A549 (cell line): Measurements from ENCODE around the gene GALNT15. TPM values are rescaled to one million over a fixed set of nuclear protein-coding genes. Genes with fewer than 3 reads are reported as not detected.
A peak's percentile ranks its signal among the peaks of the same experiment; 100 is the strongest.

ENCODE experiments used
- ATAC-seq, 2 experiments: fragments of 200-7000 bp in 1 of 2; fragments of >200 bp in 1 of 2; cut with Nextera tagmentation in 1 of 2; cut with Tn5 transposase in 1 of 2; 3 replicates each; pipeline versions ENCODE4 v1.8.0 to v1.9.1; 2018 to 2020; ENCODE audit warnings: mild to moderate bottlenecking in 1 of 2, moderate library complexity in 1 of 2
- CTCF ChIA-PET: fragments of 300-600 bp; sonication (Branson Sonifier 250); formaldehyde crosslinking; extraction: SDS; loops from one replicate; lab custom pipeline; 2021; ENCODE audit warnings: antibody characterized with exemption, inconsistent platforms; lab: Yijun Ruan, JAX
- POLR2A ChIA-PET: fragments of 350-600 bp; formaldehyde crosslinking; extraction: SDS; loops from one replicate; lab custom pipeline; 2021; ENCODE audit warnings: antibody characterized with exemption, inconsistent platforms; lab: Yijun Ruan, JAX
- DNase-seq, 2 experiments: peaks; one replicate each; pipeline versions ENCODE4 v3.0.0 to v3.0.0-alpha.2; 2011 to 2016; ENCODE audit warnings: low read depth in 1 of 2, low spot score in 1 of 2
- FAIRE-seq: peaks from 2 replicates; lab custom pipeline; 2011; peaks lifted over from hg19 to GRCh38; lab: Jason Lieb, UNC
- H3K27ac ChIP-seq, 2 experiments: fragments of >200 bp; sonication (Bioruptor Twin); formaldehyde crosslinking; 3 replicates each; pipeline ENCODE4 v1.5.1; 2016 to 2017
- H3K4me1 ChIP-seq: fragments of >200 bp; sonication (Bioruptor Twin); formaldehyde crosslinking; 3 replicates; pipeline ENCODE4 v1.6.1; 2016
- H3K4me2 ChIP-seq: fragments of >200 bp; sonication (Bioruptor Twin); formaldehyde crosslinking; 3 replicates; pipeline ENCODE4 v1.6.1; 2016
- H3K4me3 ChIP-seq: fragments of >200 bp; sonication (Bioruptor Twin); formaldehyde crosslinking; 3 replicates; pipeline ENCODE4 v1.5.1; 2016
- H3K9me3 ChIP-seq: fragments of >200 bp; sonication (Bioruptor Twin); formaldehyde crosslinking; 3 replicates; pipeline ENCODE4 v1.6.1; 2016
- BHLHE40 ChIP-seq: IDR thresholded peaks from 2 replicates; pipeline ENCODE4 v1.6.1; 2012; ENCODE audit warnings: low read depth, low read length, inconsistent platforms
- CBX2 ChIP-seq: fragments of 200-600 bp; sonication (generic); IDR thresholded peaks from 2 replicates; pipeline ENCODE4 v1.6.1; 2016; ENCODE audit warnings: low read depth, mild to moderate bottlenecking, borderline replicate concordance
- CBX8 ChIP-seq: fragments of 200-600 bp; sonication (generic); IDR thresholded peaks from 2 replicates; pipeline ENCODE4 v1.6.1; 2016
- CEBPB ChIP-seq, 2 experiments: fragments of >200 bp in 1 of 2; sonication (Bioruptor Twin) in 1 of 2; formaldehyde crosslinking in 1 of 2; IDR thresholded peaks; 2 replicates each; pipeline ENCODE4 v1.6.1; 2012 to 2016
- CHD2 ChIP-seq: fragments of 150-350 bp; IDR thresholded peaks from 2 replicates; pipeline ENCODE4 v1.6.1; 2014; ENCODE audit warnings: low read length; ENCODE audit not compliant: partially characterized antibody
- EP300 ChIP-seq, 2 experiments: fragments of >200 bp; sonication (Bioruptor Twin); formaldehyde crosslinking; IDR thresholded peaks; 2 replicates in 1 of 2; 3 replicates in 1 of 2; pipeline ENCODE4 v1.6.1; 2016 to 2017
- FOSL2 ChIP-seq, 2 experiments: fragments of 450-650 bp in 1 of 2; fragments of >200 bp in 1 of 2; sonication (Bioruptor Twin) in 1 of 2; formaldehyde crosslinking; IDR thresholded peaks; 2 replicates each; pipeline versions ENCODE4 v1.5.0 to v1.6.1; 2016 to 2020; ENCODE audit warnings: mild to moderate bottlenecking in 1 of 2, moderate library complexity in 1 of 2
- NFE2L2 ChIP-seq: fragments of 150-350 bp; conservative IDR thresholded peaks from 2 replicates; pipeline ENCODE4 v1.6.1; 2014; ENCODE audit warnings: low read length
- NPAS2 ChIP-seq: fragments of 250-450 bp; sonication (Bioruptor Pico); IDR thresholded peaks from 2 replicates; pipeline ENCODE4 v1.8.0; 2022; ENCODE audit warnings: mild to moderate bottlenecking, moderate library complexity, borderline replicate concordance
- POLR2A ChIP-seq: IDR thresholded peaks from 2 replicates; pipeline ENCODE4 v1.6.1; 2012; ENCODE audit warnings: mild to moderate bottlenecking, low read length
- POLR2AphosphoS2 ChIP-seq: conservative IDR thresholded peaks from 2 replicates; pipeline ENCODE4 v1.6.1; 2012; ENCODE audit warnings: low read length, improper control_type of control experiment, inconsistent platforms
- RCOR1 ChIP-seq: fragments of 150-350 bp; IDR thresholded peaks from 2 replicates; pipeline ENCODE4 v1.6.1; 2014; ENCODE audit warnings: antibody characterized with exemption, low read length, low read depth
- SMC3 ChIP-seq: fragments of >200 bp; sonication (Bioruptor Twin); formaldehyde crosslinking; IDR thresholded peaks from 3 replicates; pipeline ENCODE4 v1.6.1; 2018; ENCODE audit warnings: inconsistent platforms
- ZC3H11A ChIP-seq: fragments of 450-650 bp; IDR thresholded peaks from 2 replicates; pipeline ENCODE4 v1.6.1; 2014; ENCODE audit warnings: antibody characterized with exemption, mild to moderate bottlenecking
- ZSCAN20 ChIP-seq: fragments of 250-450 bp; sonication (Bioruptor Pico); IDR thresholded peaks from 2 replicates; pipeline ENCODE4 v1.8.0; 2022; ENCODE audit warnings: mild to moderate bottlenecking, moderate library complexity
- WGBS: methylation state at CpG from one replicate; pipeline ENCODE4 v1.1.6; 2017; ENCODE audit errors: missing lambda C conversion rate; 5-methylcytosine and 5-hydroxymethylcytosine counted together
- polyA plus RNA-seq, 4 experiments: library from polyadenylated mRNA; depleted of rRNA in 3 of 4; stranded (reverse); fragments of >200 nt; fragmentation: RNase III in 1 of 4; extraction: RNeasy Plus Mini Kit Qiagen cat#74134 plus additional on column Dnase treatment in 1 of 4; gene quantifications; 2 replicates in 3 of 4; 3 replicates in 1 of 4; pipeline ENCODE4 v1.2.3, GENCODE V29; 2011 to 2017
- TF ChIP-seq, protein P1 (sequence below): fragments of 450-650 bp; IDR thresholded peaks from 2 replicates; pipeline ENCODE4 v1.6.1; 2014; ENCODE audit warnings: antibody characterized with exemption
- TF ChIP-seq, protein P2 (sequence below): fragments of >200 bp; sonication (Bioruptor Twin); formaldehyde crosslinking; IDR thresholded peaks from 3 replicates; pipeline ENCODE4 v1.6.1; 2016
- TF ChIP-seq, protein P3 (sequence below): IDR thresholded peaks from 2 replicates; pipeline ENCODE4 v1.6.1; 2012
- TF ChIP-seq, protein P4 (sequence below): IDR thresholded peaks from 2 replicates; pipeline ENCODE4 v1.6.1; 2012

Gene GALNT15
- polyA plus RNA-seq, 2 of the 4 experiments (the other 2 are of a cell fraction), result 0.04 TPM; not detected in 1

DNA sequence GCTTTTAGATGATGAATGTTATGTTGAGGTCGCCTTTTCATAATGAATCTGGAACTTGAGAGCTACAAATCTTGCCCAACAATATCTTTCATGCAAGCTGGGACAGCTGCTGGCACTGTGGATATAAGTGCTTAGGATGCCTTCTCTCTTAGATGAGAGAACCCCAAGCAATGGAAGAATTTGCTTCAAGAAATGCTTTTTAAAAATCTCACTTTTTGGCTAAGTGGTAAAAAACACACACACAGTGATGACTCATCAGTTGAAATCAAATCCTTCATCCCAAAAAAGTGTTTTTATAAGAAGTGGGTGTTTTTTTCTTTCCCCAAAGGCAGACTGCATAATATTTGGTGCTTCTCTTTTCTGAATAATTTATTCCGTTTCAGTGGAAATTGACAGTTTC lies 38.4 kb upstream of the GALNT15 start:
- DNase-seq, result no peak
- Histone ChIP-seq H3K4me1 (no peaks in the 10 kb centered on the region), H3K4me3 (no peak overlapping the region), H3K9me3 (no peaks in the 10 kb centered on the region; the same call in 2 of the 3 replicates), H3K27ac (0 out of 6 replicates have a peak overlapping the region, but pooled peaks of 1 of the 2 experiments have one; percentile 11), H3K4me2 (no peak overlapping the region)
- ATAC-seq, result no peak
- no peak for FAIRE-seq
- WGBS, result 75% methylated on average over 2 of the region's 2 CpGs
- ChIA-PET CTCF (interaction anchor here (1.3 to 1.5 kb wide), 4 partner anchors 18 to 79 kb away, joined by 3 read pairs; no protein-coding TSS in a partner anchor), POLR2A (no interaction called here)
- TF ChIP-seq EP300 (IDR thresholded peaks at IDR 0.05) (no peak), ZC3H11A (no peak), FOSL2 (IDR thresholded peaks at IDR 0.05) (no peak), FOSL2 (CRISPR knock-in tag; IDR thresholded peaks at IDR 0.05) (peak; percentile 84), POLR2AphosphoS2 (no peak)
- TF ChIP-seq, protein P1, sequence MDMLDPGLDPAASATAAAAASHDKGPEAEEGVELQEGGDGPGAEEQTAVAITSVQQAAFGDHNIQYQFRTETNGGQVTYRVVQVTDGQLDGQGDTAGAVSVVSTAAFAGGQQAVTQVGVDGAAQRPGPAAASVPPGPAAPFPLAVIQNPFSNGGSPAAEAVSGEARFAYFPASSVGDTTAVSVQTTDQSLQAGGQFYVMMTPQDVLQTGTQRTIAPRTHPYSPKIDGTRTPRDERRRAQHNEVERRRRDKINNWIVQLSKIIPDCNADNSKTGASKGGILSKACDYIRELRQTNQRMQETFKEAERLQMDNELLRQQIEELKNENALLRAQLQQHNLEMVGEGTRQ, result no peak
- TF ChIP-seq, protein P2, sequence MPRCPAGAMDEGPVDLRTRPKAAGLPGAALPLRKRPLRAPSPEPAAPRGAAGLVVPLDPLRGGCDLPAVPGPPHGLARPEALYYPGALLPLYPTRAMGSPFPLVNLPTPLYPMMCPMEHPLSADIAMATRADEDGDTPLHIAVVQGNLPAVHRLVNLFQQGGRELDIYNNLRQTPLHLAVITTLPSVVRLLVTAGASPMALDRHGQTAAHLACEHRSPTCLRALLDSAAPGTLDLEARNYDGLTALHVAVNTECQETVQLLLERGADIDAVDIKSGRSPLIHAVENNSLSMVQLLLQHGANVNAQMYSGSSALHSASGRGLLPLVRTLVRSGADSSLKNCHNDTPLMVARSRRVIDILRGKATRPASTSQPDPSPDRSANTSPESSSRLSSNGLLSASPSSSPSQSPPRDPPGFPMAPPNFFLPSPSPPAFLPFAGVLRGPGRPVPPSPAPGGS, result no peak

DNA sequence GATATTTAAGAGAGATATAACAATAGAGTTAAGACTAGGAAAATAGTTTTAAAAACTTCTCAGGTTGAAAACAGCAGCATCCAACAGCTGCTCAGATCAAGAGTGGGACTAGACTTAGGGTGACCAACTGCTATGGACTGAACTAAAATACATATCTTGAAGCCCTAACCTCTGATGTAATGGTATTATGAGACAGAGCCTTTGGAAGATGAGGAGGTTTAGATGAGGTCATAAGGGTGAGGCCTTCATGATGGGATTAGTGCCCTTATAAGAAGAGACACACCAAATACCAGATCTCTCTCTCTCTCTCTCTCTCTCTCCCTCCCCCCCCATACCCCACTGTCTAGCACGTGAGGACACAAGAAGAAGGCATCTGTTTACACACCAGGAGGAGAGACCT lies 37.4 kb upstream of the GALNT15 start:
- ChIA-PET POLR2A (no interaction called here), CTCF (interaction anchor here (1.4 kb wide), 1 partner anchor 80 kb away, joined by 3 read pairs; no protein-coding TSS in a partner anchor)
- Histone ChIP-seq H3K4me2 (no peak overlapping the region), H3K4me1 (peaks cover under 1% of the 10 kb centered on the region; the same call in 2 of the 3 replicates), H3K4me3 (no peak overlapping the region), H3K9me3 (no peaks in the 10 kb centered on the region; the same call in 2 of the 3 replicates), H3K27ac (no peak overlapping the region)
- ATAC-seq (no peak), DNase-seq (no peak), FAIRE-seq (no peak)
- TF ChIP-seq, protein P3, sequence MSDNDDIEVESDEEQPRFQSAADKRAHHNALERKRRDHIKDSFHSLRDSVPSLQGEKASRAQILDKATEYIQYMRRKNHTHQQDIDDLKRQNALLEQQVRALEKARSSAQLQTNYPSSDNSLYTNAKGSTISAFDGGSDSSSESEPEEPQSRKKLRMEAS, result no peak
- TF ChIP-seq BHLHE40 (no peak), NPAS2 (CRISPR knock-in tag) (no peak), EP300 (IDR thresholded peaks at IDR 0.05) (no peak), ZSCAN20 (no peak), NFE2L2 (no peak), CEBPB (IDR thresholded peaks at IDR 0.05) (no peak), CBX8 (no peak), FOSL2 (IDR thresholded peaks at IDR 0.05) (no peak), FOSL2 (CRISPR knock-in tag; IDR thresholded peaks at IDR 0.05) (no peak), RCOR1 (no peak), SMC3 (no peak), CBX2 (no peak), CHD2 (no peak)
- TF ChIP-seq, protein P4, sequence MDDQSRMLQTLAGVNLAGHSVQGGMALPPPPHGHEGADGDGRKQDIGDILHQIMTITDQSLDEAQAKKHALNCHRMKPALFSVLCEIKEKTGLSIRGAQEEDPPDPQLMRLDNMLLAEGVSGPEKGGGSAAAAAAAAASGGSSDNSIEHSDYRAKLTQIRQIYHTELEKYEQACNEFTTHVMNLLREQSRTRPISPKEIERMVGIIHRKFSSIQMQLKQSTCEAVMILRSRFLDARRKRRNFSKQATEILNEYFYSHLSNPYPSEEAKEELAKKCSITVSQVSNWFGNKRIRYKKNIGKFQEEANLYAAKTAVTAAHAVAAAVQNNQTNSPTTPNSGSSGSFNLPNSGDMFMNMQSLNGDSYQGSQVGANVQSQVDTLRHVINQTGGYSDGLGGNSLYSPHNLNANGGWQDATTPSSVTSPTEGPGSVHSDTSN, result no peak
- WGBS, result 57% methylated on average over 1 of the region's 1 CpG

DNA sequence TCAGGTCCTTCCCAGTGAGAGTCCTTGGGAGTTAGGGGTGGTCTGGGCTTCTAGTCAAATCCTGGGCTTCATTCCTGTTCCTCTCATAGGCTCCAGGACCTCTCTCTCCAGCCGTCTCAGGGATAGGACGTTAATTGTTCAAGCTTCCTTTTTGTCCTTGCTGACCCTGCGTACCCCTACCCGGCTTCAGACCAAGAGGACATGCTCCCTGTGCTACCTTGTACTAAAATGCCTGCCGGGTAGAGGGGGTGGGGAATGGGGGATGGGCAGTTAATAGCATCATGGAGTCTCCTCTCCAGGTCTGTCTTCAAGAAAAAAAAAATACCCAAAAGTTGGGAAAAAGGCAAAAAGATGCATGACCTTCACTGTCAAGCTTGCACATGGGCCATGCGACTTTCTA lies 36.5 kb upstream of the GALNT15 start:
- no peaks in the 10 kb centered on the region; the same call in 2 of the 3 replicates for H3K9me3 ChIP-seq
- H3K4me2 ChIP-seq, result no peak overlapping the region
- no peak for FAIRE-seq
- peaks cover 10% of the 10 kb centered on the region for H3K4me1 ChIP-seq
- H3K4me3 ChIP-seq, result no peak overlapping the region
- CTCF ChIA-PET, result no interaction called here
- TF ChIP-seq POLR2A, result no peak
- no peak overlapping the region for H3K27ac ChIP-seq
- ATAC-seq, result no peak
- POLR2A ChIA-PET, result no interaction called here
- 91% methylated on average over 6 of the region's 6 CpGs for WGBS
- no peak for DNase-seq
